ENCODE measurements around the gene MFNG.
"Not testable (repeated sequence)": the region's sequence is repeated elsewhere in the genome, so short reads cannot be mapped to it uniquely, and the experiment has no call there.

Gene MFNG, protein sequence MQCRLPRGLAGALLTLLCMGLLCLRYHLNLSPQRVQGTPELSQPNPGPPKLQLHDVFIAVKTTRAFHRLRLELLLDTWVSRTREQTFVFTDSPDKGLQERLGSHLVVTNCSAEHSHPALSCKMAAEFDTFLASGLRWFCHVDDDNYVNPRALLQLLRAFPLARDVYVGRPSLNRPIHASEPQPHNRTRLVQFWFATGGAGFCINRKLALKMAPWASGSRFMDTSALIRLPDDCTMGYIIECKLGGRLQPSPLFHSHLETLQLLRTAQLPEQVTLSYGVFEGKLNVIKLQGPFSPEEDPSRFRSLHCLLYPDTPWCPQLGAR

DNA sequence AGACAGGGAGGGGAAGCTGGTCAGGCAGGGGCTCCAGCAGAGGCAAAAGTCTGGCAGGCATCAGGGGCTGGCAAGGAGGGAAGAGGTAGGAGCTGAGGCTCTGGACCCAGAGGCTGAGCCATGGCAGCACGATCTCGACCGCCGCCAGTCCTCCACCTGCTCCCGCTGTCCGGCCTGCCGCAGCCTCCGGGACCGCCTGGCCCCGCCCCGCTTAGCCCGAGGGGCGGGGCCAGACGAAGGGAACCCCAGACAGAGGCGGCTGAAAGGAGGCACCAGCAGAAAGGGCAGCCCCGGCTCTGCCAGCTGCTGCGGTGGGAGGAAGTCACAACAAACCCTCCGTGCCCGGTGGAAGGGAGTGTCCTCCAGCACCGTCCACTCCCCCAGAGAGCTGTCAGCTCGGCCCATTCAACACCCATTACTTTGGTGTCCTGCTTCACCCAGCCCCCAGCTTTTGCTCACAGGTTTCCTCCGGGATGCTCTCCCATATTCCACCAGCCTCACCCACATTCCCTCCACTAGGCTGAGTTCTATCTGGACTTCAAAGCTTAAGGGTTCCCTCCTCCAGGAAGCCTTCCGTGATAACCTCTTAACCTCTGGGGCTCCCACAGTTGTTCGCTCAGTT is at the start of gene MFNG:
TSS of gene MFNG (minus strand) at position 161 of the 622 bp plus-strand sequence. CDS start 207 bp downstream, outside the sequence.
- peak; percentile 75 for DNase-seq

DNA sequence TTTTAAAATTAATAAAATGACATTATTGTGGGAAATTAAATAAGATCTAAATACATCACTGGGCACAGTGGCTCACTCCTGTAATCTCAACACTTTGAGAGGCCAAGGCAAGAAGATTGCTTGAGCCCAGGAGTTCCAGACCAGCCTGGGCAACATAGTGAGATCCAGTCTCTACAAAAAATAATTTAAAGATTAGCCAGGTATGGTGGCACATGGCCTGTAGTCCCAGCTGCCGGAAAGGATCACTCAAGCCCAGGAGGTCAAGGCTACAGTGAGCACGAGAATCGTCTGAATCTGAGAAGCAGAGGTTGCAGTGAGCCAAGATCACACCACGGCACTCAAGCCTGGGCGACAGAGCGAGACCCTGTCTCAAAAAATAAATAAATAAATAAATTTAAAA is 49.0 kb upstream of the MFNG start:
- DNase-seq, result no peak

DNA sequence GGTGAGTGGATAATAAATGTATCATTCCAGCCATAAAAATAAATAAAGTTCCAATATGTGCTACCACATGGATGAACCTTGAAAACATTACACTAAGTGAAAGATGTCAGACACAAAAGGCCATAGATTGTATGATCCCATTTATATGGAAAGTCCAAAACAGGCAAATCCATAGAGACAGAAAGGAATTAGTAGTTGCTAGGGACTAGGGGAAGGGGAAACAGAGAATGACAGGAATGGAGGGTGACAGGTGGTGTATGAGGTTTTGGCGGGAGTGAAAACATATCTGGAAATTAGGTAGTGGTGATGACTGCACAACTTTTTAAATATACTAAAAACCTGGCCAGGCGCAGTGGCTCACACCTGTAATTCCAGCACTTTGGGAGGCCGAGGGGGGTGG is 48.3 kb upstream of the MFNG start:
- no peak for DNase-seq

GRCh38 chr22:37533995-37534394 is 47.8 kb upstream of the MFNG start:
- no peak for DNase-seq

GRCh38 chr22:37529652-37530345 is 43.6 kb upstream of the MFNG start:
- no peak for DNase-seq

DNA sequence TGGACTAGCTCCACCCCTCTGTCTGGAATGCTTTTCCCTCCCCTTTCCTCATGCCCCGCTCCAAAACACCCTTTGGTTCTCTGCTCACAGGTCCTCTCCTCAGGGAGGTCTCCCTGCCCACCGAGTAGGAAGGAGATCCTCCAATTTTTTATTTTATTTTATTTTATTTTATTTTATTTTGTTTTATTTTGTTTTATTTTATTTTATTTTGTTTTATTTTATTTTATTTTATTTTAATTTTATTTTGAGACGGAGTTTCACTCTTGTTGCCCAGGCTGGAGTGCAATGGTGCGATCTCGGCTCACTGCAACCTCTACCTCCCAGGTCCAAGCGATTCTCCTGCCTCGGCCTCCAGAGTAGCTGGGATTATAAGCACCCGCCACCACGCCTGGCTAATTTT is 41.8 kb upstream of the MFNG start:
- DNase-seq, result not testable (repeated sequence)

GRCh38 chr22:37527081-37527752 is 41.0 kb upstream of the MFNG start:
- not testable (repeated sequence) for DNase-seq

DNA sequence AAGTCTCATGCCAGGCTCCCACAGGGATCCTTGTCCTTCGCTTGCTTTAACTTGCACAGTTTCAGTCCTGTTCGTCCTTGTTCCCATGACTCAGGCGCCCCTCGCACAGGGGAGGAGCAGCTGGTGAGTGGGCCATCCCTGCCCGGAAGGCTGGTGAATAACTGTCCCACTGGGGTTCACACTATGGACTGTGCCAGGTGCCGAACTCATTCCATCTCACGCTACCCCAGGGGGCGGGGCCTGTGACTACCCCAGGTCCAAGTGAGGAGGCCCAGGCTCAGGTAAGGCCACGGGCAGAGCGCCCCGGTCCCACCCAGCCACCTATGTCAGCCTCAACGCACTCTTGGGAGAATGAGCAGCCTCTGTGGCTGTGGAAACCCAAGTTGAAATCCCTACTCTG is 40.2 kb upstream of the MFNG start:
- DNase-seq, result no peak

- no peak for DNase-seq
These were observed 39.7 kb upstream of the MFNG start for GRCh38 chr22:37525746-37526350.

DNA sequence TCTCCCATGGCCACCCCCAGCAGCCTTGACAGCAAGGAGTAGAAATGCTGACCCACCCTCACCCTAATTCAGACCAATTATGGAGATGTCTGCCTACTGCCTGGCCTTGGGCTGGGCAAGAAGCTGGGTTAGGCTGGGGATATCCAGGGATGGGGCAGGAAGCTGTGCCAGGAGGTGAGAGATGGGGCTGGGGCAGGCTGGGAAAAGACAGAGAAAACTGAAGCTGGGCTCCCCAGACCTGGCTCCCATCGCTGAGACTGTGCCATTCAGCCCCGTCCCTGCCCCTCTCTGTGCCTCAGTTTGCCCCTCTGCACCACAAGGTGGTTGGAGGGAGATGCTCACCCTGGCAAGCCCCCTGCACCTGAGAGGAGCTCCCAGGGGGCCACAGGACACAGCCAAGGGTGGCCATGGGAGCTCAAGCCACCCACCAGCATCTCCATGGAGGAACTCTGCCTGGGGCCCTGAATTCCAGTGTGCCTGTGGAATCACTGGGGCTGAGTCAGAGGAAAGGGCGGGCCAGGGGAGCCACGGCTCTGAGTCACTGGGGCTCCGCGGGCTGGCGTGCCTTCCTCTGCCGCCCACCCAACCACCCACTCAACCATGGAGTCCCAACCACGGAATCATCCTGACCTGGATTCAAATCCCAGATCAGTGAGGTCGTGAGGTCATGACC is 39.0 kb upstream of the MFNG start:
- DNase-seq, result no peak

- no peak for DNase-seq
These were observed 36.3 kb upstream of the MFNG start for GRCh38 chr22:37522482-37522881.

DNA sequence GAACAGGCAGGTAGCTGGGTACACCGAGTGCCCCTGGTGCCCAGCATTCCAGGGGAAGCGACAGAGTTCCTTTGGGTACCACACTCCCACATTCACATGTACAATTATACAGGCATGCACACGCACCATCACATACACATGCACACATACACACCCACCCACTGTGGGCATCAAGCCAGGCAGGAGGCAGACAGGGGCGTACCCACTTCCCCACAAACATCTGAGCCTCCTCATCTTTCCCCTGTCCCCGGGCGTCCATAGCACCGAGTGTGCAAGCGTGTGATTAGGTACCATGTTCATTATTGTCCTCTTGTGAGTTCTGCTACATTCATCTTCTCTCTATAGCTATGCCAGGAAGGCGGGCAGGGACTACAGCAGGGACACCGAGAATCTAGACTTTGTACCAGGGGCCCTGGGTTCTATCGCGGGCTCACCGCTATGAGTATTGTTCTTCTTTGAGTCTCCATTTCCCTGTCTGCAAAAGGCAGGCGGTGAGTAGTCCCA is 35.1 kb upstream of the MFNG start:
- DNase-seq, result no peak

GRCh38 chr22:37520776-37521191 is 34.6 kb upstream of the MFNG start:
- DNase-seq, result no peak

DNA sequence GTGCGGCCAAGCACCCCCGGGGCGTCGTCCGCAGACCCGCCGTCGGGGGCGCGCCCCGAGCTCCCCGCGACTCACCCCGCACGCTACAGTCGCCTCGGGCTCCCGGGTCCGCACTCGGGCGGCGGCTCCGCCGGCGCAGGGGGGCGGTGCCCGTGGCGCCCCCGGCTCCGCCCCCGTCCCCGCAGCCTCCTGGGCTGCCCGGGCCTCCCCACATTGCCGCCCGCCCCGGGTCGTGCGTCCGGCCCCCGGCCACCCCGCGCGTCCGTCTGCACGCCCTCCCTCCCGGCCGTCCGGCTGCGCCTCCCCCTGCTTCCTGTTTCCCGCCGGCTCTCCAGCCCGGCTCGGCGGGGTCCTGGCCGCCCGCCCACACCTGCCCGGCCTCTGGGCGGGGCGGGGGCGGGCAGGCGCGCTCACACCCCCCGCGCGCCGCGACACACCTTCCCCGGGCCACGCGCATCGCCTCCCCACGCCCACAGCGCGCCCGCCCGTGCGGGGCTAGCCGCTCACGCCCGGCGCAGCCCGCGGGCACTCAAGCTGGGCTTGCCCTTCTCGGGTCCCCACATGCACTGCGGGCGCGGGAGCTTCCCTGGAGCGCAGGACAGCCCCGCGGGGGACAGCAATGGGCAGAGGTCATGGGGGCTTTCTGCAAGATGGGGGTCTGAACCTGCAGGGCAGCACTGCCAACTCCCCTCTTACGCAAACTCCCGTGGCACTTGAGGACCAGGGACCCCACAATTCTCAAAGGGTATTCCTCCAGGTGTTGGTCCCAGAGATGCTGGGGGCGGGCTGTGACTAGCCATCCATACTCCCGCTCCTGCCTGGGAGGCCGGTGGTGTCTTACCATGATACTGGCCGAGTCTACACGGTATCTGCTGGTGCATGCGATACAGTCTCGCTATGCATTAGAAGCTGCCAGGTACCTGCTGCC is 33.3 kb upstream of the MFNG start, which contains the start of gene CARD10:
TSS of gene CARD10 (minus strand) at position 148 of the 928 bp plus-strand sequence. CDS start 215 bp downstream, outside the sequence.
- DNase-seq, result no peak

GRCh38 chr22:37518509-37519267 is 32.5 kb upstream of the MFNG start:
- no peak for DNase-seq

DNA sequence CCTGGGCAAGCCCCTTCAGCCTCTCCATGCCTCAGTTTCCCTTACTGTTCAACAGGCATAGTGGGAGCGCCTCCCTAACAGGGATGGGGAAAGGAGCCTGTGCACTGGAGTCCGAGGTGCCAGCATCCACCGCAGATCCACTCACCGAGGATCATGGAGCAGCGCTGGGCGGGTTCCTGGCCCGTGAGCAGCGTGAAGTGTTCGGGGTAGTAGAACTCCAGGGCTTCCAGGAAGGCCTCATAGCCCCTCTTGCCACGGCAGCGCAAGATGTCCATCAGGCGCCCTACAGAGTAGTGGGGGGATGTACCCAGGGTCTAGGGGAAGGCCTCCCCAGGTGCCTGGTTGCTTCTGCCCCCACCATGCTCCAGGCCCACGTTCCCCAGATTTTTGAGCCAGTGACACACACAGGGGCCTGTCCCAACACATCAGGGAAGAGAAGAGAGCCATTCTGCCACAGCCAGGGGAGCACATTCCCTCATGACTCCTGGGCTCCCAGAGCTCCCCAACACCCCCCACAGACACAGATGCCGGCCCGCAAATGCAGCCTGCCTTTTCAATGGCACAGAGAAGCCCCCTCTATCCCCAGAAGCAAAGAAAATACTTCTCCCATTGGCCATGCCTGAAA is 31.8 kb upstream of the MFNG start:
- no peak for DNase-seq

- DNase-seq, result no peak
These were observed 30.3 kb upstream of the MFNG start for GRCh38 chr22:37516456-37516855.

GRCh38 chr22:37515901-37516300 is 29.7 kb upstream of the MFNG start:
- no peak for DNase-seq

GRCh38 chr22:37514526-37515051 is 28.4 kb upstream of the MFNG start:
- DNase-seq, result no peak

Data from activated gamma-delta T cell treated with Interleukin-2 at 50 U/mL for 16 hours (primary cell).